DND-41 (cell line): ENCODE data around the gene WDFY3.

ENCODE experiments used
- ATAC-seq: fragments of 200-7000 bp; cut with Tn5 transposase; 3 replicates; pipeline ENCODE4 v1.9.1; 2021; ENCODE audit warnings: low read depth; ENCODE audit not compliant: insufficient read depth
- DNase-seq: peaks from one replicate; pipeline ENCODE4 v3.0.0-alpha.2; 2020
- H2AFZ ChIP-seq: 2 replicates; pipeline ENCODE4 v1.6.0; 2012; ENCODE audit warnings: low read depth, low read length
- H3K27ac ChIP-seq: 2 replicates; pipeline ENCODE4 v1.5.1; 2012; ENCODE audit warnings: low read length, inconsistent platforms
- H3K27me3 ChIP-seq: fragments of 200-600 bp; sonication (generic); 2 replicates; pipeline ENCODE4 v1.6.0; 2012; ENCODE audit warnings: low read length, mild to moderate bottlenecking, inconsistent platforms; ENCODE audit not compliant: insufficient read depth, poor library complexity
- H3K36me3 ChIP-seq: 2 replicates; pipeline ENCODE4 v1.5.1; 2012; ENCODE audit warnings: low read length, inconsistent platforms; ENCODE audit not compliant: insufficient read depth
- H3K4me1 ChIP-seq: 2 replicates; pipeline ENCODE4 v1.5.1; 2012; ENCODE audit warnings: mild to moderate bottlenecking, low read length; ENCODE audit not compliant: insufficient read depth
- H3K4me2 ChIP-seq: 2 replicates; pipeline ENCODE4 v1.6.0; 2012; ENCODE audit warnings: mild to moderate bottlenecking, moderate library complexity, low read length, inconsistent platforms; ENCODE audit not compliant: insufficient read depth
- H3K4me3 ChIP-seq, 2 experiments: fragments of 200-600 bp in 1 of 2; shearing (Covaris generic) in 1 of 2; 2 replicates each; pipeline ENCODE4 v1.5.1; 2012 to 2016; ENCODE audit warnings: inconsistent platforms in 2 of 2, low read length in 2 of 2, mild to moderate bottlenecking in 2 of 2, low read depth in 1 of 2, moderate library complexity in 1 of 2
- H3K79me2 ChIP-seq: 2 replicates; pipeline ENCODE4 v1.6.0; 2012; ENCODE audit warnings: low read length, inconsistent platforms; ENCODE audit not compliant: insufficient read depth
- H3K9ac ChIP-seq: 2 replicates; pipeline ENCODE4 v1.6.0; 2012; ENCODE audit warnings: low read depth, mild to moderate bottlenecking, inconsistent platforms, low read length, moderate library complexity
- H3K9me3 ChIP-seq: 2 replicates; pipeline ENCODE4 v1.5.1; 2012; ENCODE audit warnings: low read length, moderate library complexity, mild to moderate bottlenecking, inconsistent platforms; ENCODE audit not compliant: insufficient read depth, severe bottlenecking
- H4K20me1 ChIP-seq: 2 replicates; pipeline ENCODE4 v1.6.0; 2012; ENCODE audit warnings: low read length; ENCODE audit not compliant: insufficient read depth
- EZH2 ChIP-seq: IDR thresholded peaks from 3 replicates; pipeline ENCODE4 v1.6.1; 2012; ENCODE audit warnings: borderline replicate concordance, low read depth, mild to moderate bottlenecking, moderate library complexity, low read length, inconsistent platforms; ENCODE audit not compliant: severe bottlenecking
- TF ChIP-seq, protein P1 (sequence below): IDR thresholded peaks from 2 replicates; pipeline ENCODE4 v1.5.1; 2012; ENCODE audit warnings: borderline replicate concordance, low read length, moderate library complexity, mild to moderate bottlenecking; ENCODE audit not compliant: poor library complexity, severe bottlenecking; ENCODE audit errors: extremely low read depth

Gene WDFY3

DNA sequence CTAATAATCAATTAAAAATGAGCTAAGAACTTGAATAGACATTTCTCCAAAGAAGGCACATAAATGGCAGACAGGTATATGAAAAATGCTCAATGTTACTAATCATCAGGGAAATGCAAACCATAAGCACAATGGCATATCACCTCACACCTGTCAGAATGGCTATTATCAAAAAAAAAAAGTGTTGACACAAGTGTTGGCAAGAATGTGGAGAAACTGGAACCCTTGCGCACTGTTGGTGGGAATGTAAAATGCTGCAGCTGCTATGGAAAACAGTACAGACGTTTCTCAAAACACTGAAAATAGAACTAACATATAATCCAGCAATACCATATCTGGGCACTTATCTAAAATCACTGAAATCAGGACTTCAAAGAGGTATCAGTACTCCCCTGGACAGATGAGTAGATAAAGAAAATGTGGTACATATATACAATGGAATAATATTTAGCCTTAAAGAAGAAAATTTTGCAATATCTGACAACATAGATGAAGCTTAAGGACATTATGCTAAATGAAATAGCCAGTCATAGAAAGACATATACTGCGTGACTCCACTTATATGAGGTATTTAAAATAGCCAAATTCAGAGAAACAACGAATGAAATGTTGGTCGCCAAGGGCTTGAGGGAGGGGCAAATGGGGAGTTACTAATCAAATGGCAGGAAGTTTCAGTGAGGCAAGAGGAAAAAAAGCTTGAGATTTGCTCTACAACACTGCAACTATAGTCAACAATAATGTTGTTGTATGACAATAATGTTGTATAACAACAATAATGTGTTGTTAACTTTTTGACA, 175.5 kb downstream of the WDFY3 start:
- ATAC-seq (no peak), DNase-seq (no peak)
- Histone ChIP-seq H3K4me3 (no peak overlapping the region), H3K27ac (no peak overlapping the region), H3K27me3 (no peaks in the 10 kb centered on the region), H3K36me3 (no peaks in the 10 kb centered on the region), H3K4me2 (no peak overlapping the region), H4K20me1 (no peaks in the 10 kb centered on the region), H3K9me3 (no peaks in the 10 kb centered on the region), H2AFZ (no peak overlapping the region), H3K4me1 (no peaks in the 10 kb centered on the region), H3K9ac (no peak overlapping the region), H3K79me2 (no peaks in the 10 kb centered on the region)
- TF ChIP-seq EZH2, result no peak
- TF ChIP-seq, protein P1, sequence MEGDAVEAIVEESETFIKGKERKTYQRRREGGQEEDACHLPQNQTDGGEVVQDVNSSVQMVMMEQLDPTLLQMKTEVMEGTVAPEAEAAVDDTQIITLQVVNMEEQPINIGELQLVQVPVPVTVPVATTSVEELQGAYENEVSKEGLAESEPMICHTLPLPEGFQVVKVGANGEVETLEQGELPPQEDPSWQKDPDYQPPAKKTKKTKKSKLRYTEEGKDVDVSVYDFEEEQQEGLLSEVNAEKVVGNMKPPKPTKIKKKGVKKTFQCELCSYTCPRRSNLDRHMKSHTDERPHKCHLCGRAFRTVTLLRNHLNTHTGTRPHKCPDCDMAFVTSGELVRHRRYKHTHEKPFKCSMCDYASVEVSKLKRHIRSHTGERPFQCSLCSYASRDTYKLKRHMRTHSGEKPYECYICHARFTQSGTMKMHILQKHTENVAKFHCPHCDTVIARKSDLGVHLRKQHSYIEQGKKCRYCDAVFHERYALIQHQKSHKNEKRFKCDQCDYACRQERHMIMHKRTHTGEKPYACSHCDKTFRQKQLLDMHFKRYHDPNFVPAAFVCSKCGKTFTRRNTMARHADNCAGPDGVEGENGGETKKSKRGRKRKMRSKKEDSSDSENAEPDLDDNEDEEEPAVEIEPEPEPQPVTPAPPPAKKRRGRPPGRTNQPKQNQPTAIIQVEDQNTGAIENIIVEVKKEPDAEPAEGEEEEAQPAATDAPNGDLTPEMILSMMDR, result no peak

DNA sequence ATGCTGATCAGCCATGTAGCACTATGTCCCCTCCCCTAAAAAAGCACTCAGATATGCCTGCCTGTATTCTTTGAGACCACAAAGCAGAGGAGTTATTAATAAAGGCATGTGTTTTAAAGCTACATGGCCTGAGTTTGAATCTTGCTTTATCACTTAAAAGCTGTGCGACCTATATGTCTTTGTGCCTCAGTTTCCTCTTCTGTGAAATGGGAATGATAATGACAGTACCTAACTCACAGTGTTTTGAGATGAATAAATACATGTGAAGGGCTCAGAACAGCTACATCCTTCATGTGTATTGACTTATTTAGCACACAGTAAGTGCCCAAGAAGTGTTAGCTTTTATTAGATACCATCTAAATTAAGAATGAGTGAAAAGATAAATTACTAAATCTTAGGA, 180.0 kb downstream of the WDFY3 start:
- H3K4me2 ChIP-seq, result no peak overlapping the region
- no peak overlapping the region for H3K4me3 ChIP-seq
- no peak for DNase-seq
- no peaks in the 10 kb centered on the region for H4K20me1 ChIP-seq
- H3K9ac ChIP-seq, result no peak overlapping the region
- no peaks in the 10 kb centered on the region for H3K4me1 ChIP-seq
- TF ChIP-seq, protein P1, result no peak
- no peak for TF ChIP-seq EZH2
- H3K36me3 ChIP-seq, result no peaks in the 10 kb centered on the region
- no peak for ATAC-seq
- no peaks in the 10 kb centered on the region for H3K79me2 ChIP-seq
- no peak overlapping the region for H2AFZ ChIP-seq
- H3K27ac ChIP-seq, result no peak overlapping the region
- no peaks in the 10 kb centered on the region for H3K27me3 ChIP-seq
- H3K9me3 ChIP-seq, result no peaks in the 10 kb centered on the region

DNA sequence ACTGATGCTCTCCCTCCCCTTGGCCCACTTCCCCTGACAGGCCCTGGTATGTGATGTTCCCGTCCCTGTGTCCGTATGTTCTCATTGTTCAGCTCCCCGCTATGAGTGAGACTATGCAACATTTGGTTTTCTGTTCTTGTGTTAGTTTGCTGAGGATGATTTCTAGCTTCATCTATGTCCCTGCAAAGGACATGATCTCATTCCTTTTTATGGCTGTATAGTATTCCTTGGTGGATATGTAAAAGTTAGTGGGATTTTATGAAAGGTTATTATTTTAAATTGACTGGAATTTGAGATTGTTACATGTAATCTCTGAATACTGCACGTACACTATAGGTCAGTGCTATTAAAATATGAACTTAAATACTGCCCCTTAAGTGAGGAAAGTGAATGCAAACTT, 184.0 kb downstream of the WDFY3 start:
- Histone ChIP-seq H3K9ac (no peak overlapping the region), H3K4me2 (no peak overlapping the region), H3K79me2 (no peaks in the 10 kb centered on the region), H4K20me1 (no peaks in the 10 kb centered on the region), H3K9me3 (no peaks in the 10 kb centered on the region), H2AFZ (no peak overlapping the region), H3K4me1 (no peaks in the 10 kb centered on the region), H3K27ac (no peak overlapping the region), H3K27me3 (no peaks in the 10 kb centered on the region), H3K4me3 (no peak overlapping the region), H3K36me3 (no peaks in the 10 kb centered on the region)
- ATAC-seq (no peak), DNase-seq (no peak)
- no peak for TF ChIP-seq EZH2
- TF ChIP-seq, protein P1, result no peak

DNA sequence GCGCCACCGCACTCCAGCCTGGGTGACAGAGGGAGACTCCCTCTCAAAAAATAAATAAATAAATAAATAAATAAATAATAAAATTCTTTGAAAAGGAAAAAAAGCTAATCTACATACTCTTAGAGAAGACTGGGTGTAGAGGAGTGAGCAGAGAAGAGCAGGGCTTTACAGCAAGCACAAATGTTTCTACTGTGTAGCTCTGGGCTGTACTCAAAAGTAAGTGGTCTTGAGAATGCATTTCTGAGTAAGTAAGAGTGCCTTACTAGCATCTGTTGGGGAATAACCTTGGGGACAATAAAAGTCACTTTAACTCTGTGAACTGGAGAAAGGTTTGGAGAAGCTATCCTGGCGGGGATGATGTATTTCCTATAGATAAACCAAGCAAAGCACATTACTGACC, 185.8 kb downstream of the WDFY3 start:
- Histone ChIP-seq H4K20me1 (no peaks in the 10 kb centered on the region), H3K9ac (no peak overlapping the region), H3K27ac (no peak overlapping the region), H3K79me2 (no peaks in the 10 kb centered on the region), H3K36me3 (no peaks in the 10 kb centered on the region), H3K4me3 (no peak overlapping the region), H3K4me2 (no peak overlapping the region), H3K9me3 (no peaks in the 10 kb centered on the region), H2AFZ (no peak overlapping the region), H3K4me1 (no peaks in the 10 kb centered on the region), H3K27me3 (no peaks in the 10 kb centered on the region)
- ATAC-seq (no peak), DNase-seq (no peak)
- TF ChIP-seq, protein P1, result no peak
- TF ChIP-seq EZH2, result no peak
